HepG2 (cell line): Measurements from ENCODE around the gene NAV2. TPM values are rescaled to one million over a fixed set of nuclear protein-coding genes. Genes with fewer than 3 reads are reported as not detected.
A peak's percentile ranks its signal among the peaks of the same experiment; 100 is the strongest.

ENCODE experiments used
- ATAC-seq: fragments of 200-7000 bp; cut with Tn5 transposase; 3 replicates; pipeline ENCODE4 v1.9.1; 2020; ENCODE audit warnings: mild to moderate bottlenecking, moderate library complexity
- BruUV-seq: library from RNA; stranded (reverse); fragments of 400-500 nt; replicated peaks from 2 replicates; lab custom pipeline; 2021; lab: Mats Ljungman, UMichigan
- CTCF ChIA-PET: fragments of 300-600 bp; formaldehyde crosslinking; extraction: SDS; loops from one replicate; lab custom pipeline; 2021; ENCODE audit warnings: low total read pairs, inconsistent platforms, low intra/inter-chr PET ratio; lab: Yijun Ruan, JAX
- POLR2A ChIA-PET: fragments of 350-600 bp; sonication (Branson Sonifier 250); formaldehyde crosslinking; loops from one replicate; lab custom pipeline; 2020; ENCODE audit warnings: antibody characterized with exemption, inconsistent platforms; lab: Yijun Ruan, JAX
- DNase-seq: peaks from one replicate; pipeline ENCODE4 v3.0.0-alpha.2; 2015; ENCODE audit warnings: low spot score
- FAIRE-seq: peaks from 3 replicates; lab custom pipeline; 2011; peaks lifted over from hg19 to GRCh38; lab: Jason Lieb, UNC
- H2AFZ ChIP-seq: one replicate; pipeline ENCODE4 v1.6.1; 2011; ENCODE audit warnings: low read length, inconsistent platforms
- H3K27ac ChIP-seq: fragments of 300-600 bp; 3 replicates; pipeline ENCODE4 v1.8.0; 2011; ENCODE audit warnings: mixed run types, mild to moderate bottlenecking, mixed read lengths, low read length, inconsistent platforms; ENCODE audit not compliant: insufficient read depth; ENCODE audit errors: extremely low read length
- H3K27me3 ChIP-seq, 2 experiments: fragments of 200-600 bp in 1 of 2; 2 replicates in 1 of 2; 3 replicates in 1 of 2; pipeline versions ENCODE4 v1.6.0 to v1.8.0; 2011; ENCODE audit warnings: low read length in 2 of 2, mild to moderate bottlenecking in 2 of 2, moderate library complexity in 2 of 2, inconsistent platforms in 1 of 2; ENCODE audit not compliant: insufficient read depth in 2 of 2, control insufficient read depth in 1 of 2
- H3K36me3 ChIP-seq, 2 experiments: fragments of 200-600 bp in 1 of 2; replicated peaks in 1 of 2; 2 replicates in 1 of 2; 3 replicates in 1 of 2; pipeline versions ENCODE4 v1.5.1 to v1.8.0; 2011; ENCODE audit warnings: low read length in 2 of 2, inconsistent platforms in 1 of 2; ENCODE audit not compliant: insufficient read depth in 2 of 2, control insufficient read depth in 1 of 2
- H3K4me1 ChIP-seq: 2 replicates; pipeline ENCODE4 v1.5.1; 2012; ENCODE audit warnings: low read length, inconsistent platforms; ENCODE audit not compliant: insufficient read depth
- H3K4me2 ChIP-seq: 2 replicates; pipeline ENCODE4 v1.6.0; 2011; ENCODE audit warnings: low read depth, low read length, inconsistent platforms
- H3K4me3 ChIP-seq, 3 experiments: fragments of 200-600 bp in 1 of 3; sonication (generic), shearing (Covaris generic) in 1 of 3; replicated peaks in 1 of 3; 2 replicates each; pipeline ENCODE4 v1.5.1; 2011 to 2016; ENCODE audit warnings: low read length in 3 of 3, inconsistent platforms in 2 of 3, low read depth in 2 of 3, mild to moderate bottlenecking in 2 of 3, control low read depth in 1 of 3, mixed read lengths in 1 of 3; ENCODE audit not compliant: insufficient read depth in 1 of 3
- H3K79me2 ChIP-seq: one replicate; pipeline ENCODE4 v1.6.1; 2011; ENCODE audit warnings: low read length, inconsistent platforms; ENCODE audit not compliant: insufficient read depth
- H3K9ac ChIP-seq: 2 replicates; pipeline ENCODE4 v1.6.0; 2011; ENCODE audit warnings: mild to moderate bottlenecking, low read depth, low read length, inconsistent platforms; ENCODE audit not compliant: insufficient read depth
- H3K9me3 ChIP-seq: 2 replicates; pipeline ENCODE4 v1.5.1; 2012; ENCODE audit warnings: mild to moderate bottlenecking, low read length
- H4K20me1 ChIP-seq: 2 replicates; pipeline ENCODE4 v1.6.0; 2011; ENCODE audit warnings: inconsistent platforms, mild to moderate bottlenecking, low read length, moderate library complexity; ENCODE audit not compliant: insufficient read depth
- ATAD3A ChIP-seq: sonication (generic); formaldehyde crosslinking; IDR thresholded peaks from 2 replicates; pipeline ENCODE4 v1.4.0; 2020; ENCODE audit warnings: missing genetic modification reagents
- CBX5 ChIP-seq: sonication (generic); formaldehyde crosslinking; IDR thresholded peaks from 2 replicates; pipeline ENCODE4 v1.4.0; 2020; ENCODE audit warnings: missing genetic modification reagents, borderline replicate concordance
- FOXA1 ChIP-seq, 2 experiments: fragments of 450-650 bp in 1 of 2; sonication (generic) in 1 of 2; formaldehyde crosslinking in 1 of 2; IDR thresholded peaks; 2 replicates each; pipeline versions ENCODE4 v1.4.0 to v1.6.1; 2016 to 2020; ENCODE audit warnings: missing genetic modification reagents in 1 of 2
- GATAD2A ChIP-seq: IDR thresholded peaks from 2 replicates; pipeline ENCODE4 v1.6.1; 2016
- KLF12 ChIP-seq: sonication (generic); formaldehyde crosslinking; IDR thresholded peaks from 2 replicates; pipeline ENCODE4 v1.4.0; 2020; ENCODE audit warnings: missing genetic modification reagents, borderline replicate concordance
- KLF13 ChIP-seq: sonication (generic); formaldehyde crosslinking; IDR thresholded peaks from 2 replicates; pipeline ENCODE4 v1.4.0; 2020; ENCODE audit warnings: mild to moderate bottlenecking, missing genetic modification reagents
- MAX ChIP-seq: IDR thresholded peaks from 2 replicates; pipeline ENCODE4 v1.6.1; 2012; ENCODE audit warnings: inconsistent platforms
- NFKBIZ ChIP-seq: IDR thresholded peaks from 2 replicates; pipeline ENCODE4 v1.6.1; 2018; ENCODE audit warnings: missing genetic modification reagents, missing compliant biosample characterization
- NR2F2 ChIP-seq: IDR thresholded peaks from 2 replicates; pipeline ENCODE4 v1.6.1; 2012; ENCODE audit warnings: low read depth, inconsistent platforms, borderline replicate concordance
- RARA ChIP-seq: IDR thresholded peaks from 2 replicates; pipeline ENCODE4 v1.6.1; 2016; ENCODE audit warnings: missing genetic modification reagents, missing compliant biosample characterization
- RBFOX2 ChIP-seq: fragments of 200-400 bp; formaldehyde crosslinking; IDR thresholded peaks from 2 replicates; pipeline ENCODE4 v1.6.1; 2017; ENCODE audit warnings: low read depth, mild to moderate bottlenecking, low read length
- REXO4 ChIP-seq: sonication (generic); formaldehyde crosslinking; IDR thresholded peaks from 2 replicates; pipeline ENCODE4 v1.8.0; 2022; ENCODE audit warnings: missing genetic modification reagents, mild to moderate bottlenecking, borderline replicate concordance
- SKI ChIP-seq: fragments of 450-650 bp; IDR thresholded peaks from one replicate; pipeline ENCODE4 v1.6.1; 2018; ENCODE audit warnings: mild to moderate bottlenecking; ENCODE audit not compliant: partially characterized antibody
- ZNF501 ChIP-seq: sonication (generic); formaldehyde crosslinking; IDR thresholded peaks from 2 replicates; pipeline ENCODE4 v1.5.1; 2020; ENCODE audit warnings: mild to moderate bottlenecking, moderate library complexity, missing genetic modification reagents
- ZNF556 ChIP-seq: sonication (generic); formaldehyde crosslinking; IDR thresholded peaks from 2 replicates; pipeline ENCODE4 v1.4.0; 2020; ENCODE audit warnings: mild to moderate bottlenecking, missing genetic modification reagents, borderline replicate concordance
- WGBS: methylation state at CpG from one replicate; pipeline ENCODE4 v1.1.6; 2017; ENCODE audit warnings: low lambda C conversion rate; 5-methylcytosine and 5-hydroxymethylcytosine counted together
- in situ Hi-C: cut with HindIII; loops from 2 replicates; pipeline ENCODE4 v1.10.0; 2017; ENCODE audit warnings: low pct_unique_long_range_greater_than_20kb; ENCODE audit not compliant: extremely low pct_ligation_motif_present
- intact Hi-C: fragments of 100-400 bp; cut with micrococcal nuclease; formaldehyde crosslinking; loops from one replicate; pipeline ENCODE4 v1.10.0; 2022; ENCODE audit not compliant: unreplicated experiment
- polyA plus RNA-seq, 8 experiments: library from polyadenylated mRNA; depleted of rRNA in 3 of 8; stranded (reverse) in 7 of 8; unstranded in 1 of 8; fragments of >200 nt; fragmentation: Illumina TruSeq in 4 of 8; extraction: Trizol in 4 of 8; gene quantifications; 2 replicates each; pipeline versions ENCODE4 v1.2.1 to v1.2.3, GENCODE V29; 2011 to 2016; ENCODE audit warnings: low read depth in 4 of 8, missing spikeins in 1 of 8, mixed read lengths in 1 of 8; ENCODE audit not compliant: insufficient read depth in 1 of 8
- total RNA-seq, 5 experiments: library from RNA; depleted of rRNA; stranded (reverse); fragments of >200 nt; fragmentation: Illumina TruSeq; extraction: Trizol; gene quantifications; 2 replicates each; pipeline ENCODE4 v1.2.3, GENCODE V29; 2016; ENCODE audit warnings: low read depth in 1 of 5

The NAV2 gene
- total and polyA plus RNA-seq, 2 of the 13 experiments (the other 11 are each of a cell fraction or from before 2014, with no cell fraction given): 9.3 to 34.6 TPM

- TF ChIP-seq CBX5 (CRISPR knock-in tag): 0 out of 2 replicates have a peak, but pooled peaks have one; percentile 53
- 0 out of 2 replicates have a peak, but pooled peaks have one; percentile 26 for TF ChIP-seq MAX
- peak; percentile 23 for TF ChIP-seq SKI
- peak; percentile 57; the same call in 1 of the 2 replicates for TF ChIP-seq RARA (CRISPR knock-in tag)
- peak; percentile 84 for TF ChIP-seq GATAD2A (CRISPR knock-in tag)
- TF ChIP-seq ZNF501 (CRISPR knock-in tag): no peak
Observed at GRCh38 chr11:19995145-19995544, 282.5 kb downstream of the NAV2 start (continued).

GRCh38 chr11:19996571-19996970, 283.9 kb downstream of the NAV2 start:
- POLR2A ChIA-PET: interaction anchor here (1.2 to 4.8 kb wide), 2 partner anchors 18 to 26 kb away, joined by 3 to 67 read pairs; no protein-coding TSS in a partner anchor
- ATAC-seq: no peak
- in situ Hi-C loops (no loop called here), intact Hi-C loops (no loop called here)
- Histone ChIP-seq H3K4me3 (no peak overlapping the region), H3K4me1 (peaks cover 58% of the 10 kb centered on the region), H3K79me2 (peaks cover 44% of the 10 kb centered on the region), H3K9me3 (no peaks in the 10 kb centered on the region), H3K9ac (no peak overlapping the region), H3K36me3 (peaks cover 0 to 2% of the 10 kb centered on the region in 2 experiments; a peak in 2 of 5 replicates), H4K20me1 (no peaks in the 10 kb centered on the region), H3K27ac (no peak overlapping the region), H3K4me2 (no peak overlapping the region), H2AFZ (no peak overlapping the region), H3K27me3 (no peaks in the 10 kb centered on the region)
- DNase-seq: no peak
- no TSS peak for BruUV-seq
- FAIRE-seq: no peak
- 97% methylated on average over 5 of the region's 5 CpGs for WGBS
- CTCF ChIA-PET: no interaction called here
- TF ChIP-seq NFKBIZ (CRISPR knock-in tag) (no peak), FOXA1 (IDR thresholded peaks at IDR 0.05) (no peak), FOXA1 (CRISPR knock-in tag; IDR thresholded peaks at IDR 0.05) (no peak), ZNF556 (CRISPR knock-in tag) (no peak), REXO4 (CRISPR knock-in tag) (no peak), ATAD3A (no peak), KLF12 (CRISPR knock-in tag) (no peak), NR2F2 (no peak), KLF13 (no peak), RBFOX2 (no peak)
